Astrocyte (in vitro differentiated cells and primary cell): Measurements from ENCODE around the gene TOLLIP. TPM values are rescaled to one million over a fixed set of nuclear protein-coding genes. Genes with fewer than 3 reads are reported as not detected.

ENCODE experiments used
- DNase-seq: peaks from one replicate; pipeline ENCODE4 v3.0.0-alpha.2; 2010; ENCODE audit warnings: low read depth
- FAIRE-seq: peaks from 2 replicates; lab custom pipeline; 2011; peaks lifted over from hg19 to GRCh38; lab: Jason Lieb, UNC
- H2AFZ ChIP-seq: 2 replicates; pipeline ENCODE4 v1.6.0; 2012; ENCODE audit warnings: low read depth, low read length, inconsistent platforms
- H3K27ac ChIP-seq: 2 replicates; pipeline ENCODE4 v1.5.1; 2011; ENCODE audit warnings: low read depth, low read length, inconsistent platforms
- H3K27me3 ChIP-seq: 2 replicates; pipeline ENCODE4 v1.6.0; 2011; ENCODE audit warnings: low read length, inconsistent platforms; ENCODE audit not compliant: insufficient read depth
- H3K36me3 ChIP-seq: 2 replicates; pipeline ENCODE4 v1.5.1; 2011; ENCODE audit warnings: low read length, inconsistent platforms; ENCODE audit not compliant: insufficient read depth
- H3K4me1 ChIP-seq: 2 replicates; pipeline ENCODE4 v1.5.1; 2011; ENCODE audit warnings: low read length, inconsistent platforms; ENCODE audit not compliant: insufficient read depth
- H3K4me2 ChIP-seq: 2 replicates; pipeline ENCODE4 v1.6.0; 2012; ENCODE audit warnings: low read length, inconsistent platforms
- H3K4me3 ChIP-seq: 2 replicates; pipeline ENCODE4 v1.5.1; 2011; ENCODE audit warnings: low read depth, mild to moderate bottlenecking, low read length, inconsistent platforms; ENCODE audit not compliant: insufficient read depth
- H3K79me2 ChIP-seq: 2 replicates; pipeline ENCODE4 v1.6.0; 2012; ENCODE audit warnings: mild to moderate bottlenecking, low read length, inconsistent platforms; ENCODE audit not compliant: insufficient read depth
- H3K9ac ChIP-seq: 2 replicates; pipeline ENCODE4 v1.6.0; 2012; ENCODE audit warnings: mild to moderate bottlenecking, low read length, inconsistent platforms
- H3K9me3 ChIP-seq: 2 replicates; pipeline ENCODE4 v1.5.1; 2012; ENCODE audit warnings: low read depth, mild to moderate bottlenecking, low read length, inconsistent platforms; ENCODE audit not compliant: insufficient read depth
- H4K20me1 ChIP-seq: 2 replicates; pipeline ENCODE4 v1.6.0; 2012; ENCODE audit warnings: low read length, inconsistent platforms; ENCODE audit not compliant: insufficient read depth
- H3K27ac Mint-ChIP-seq: one replicate; pipeline ENCODE4 v1.8.0; 2021; ENCODE audit warnings: mild to moderate bottlenecking, mixed read lengths; ENCODE audit not compliant: unreplicated experiment
- H3K27me3 Mint-ChIP-seq: one replicate; pipeline ENCODE4 v1.8.0; 2021; ENCODE audit warnings: low read depth, mixed read lengths; ENCODE audit not compliant: unreplicated experiment
- H3K36me3 Mint-ChIP-seq: one replicate; pipeline ENCODE4 v1.8.0; 2021; ENCODE audit warnings: low read depth, mixed read lengths; ENCODE audit not compliant: unreplicated experiment
- H3K4me1 Mint-ChIP-seq: one replicate; pipeline ENCODE4 v1.8.0; 2021; ENCODE audit warnings: low read depth, mixed read lengths; ENCODE audit not compliant: unreplicated experiment
- H3K4me3 Mint-ChIP-seq: one replicate; pipeline ENCODE4 v1.8.0; 2021; ENCODE audit warnings: mild to moderate bottlenecking, moderate library complexity, mixed read lengths; ENCODE audit not compliant: unreplicated experiment
- H3K9me3 Mint-ChIP-seq: one replicate; pipeline ENCODE4 v1.8.0; 2021; ENCODE audit warnings: mild to moderate bottlenecking, mixed read lengths; ENCODE audit not compliant: unreplicated experiment
- CTCF ChIP-seq: IDR thresholded peaks from 2 replicates; pipeline ENCODE4 v1.5.1; 2011; ENCODE audit warnings: low read depth, mild to moderate bottlenecking, inconsistent platforms, low read length, moderate library complexity; ENCODE audit not compliant: insufficient read depth
- EZH2 ChIP-seq: IDR thresholded peaks from 2 replicates; pipeline ENCODE4 v1.6.1; 2012; ENCODE audit warnings: mild to moderate bottlenecking, low read length, inconsistent platforms; ENCODE audit not compliant: insufficient read depth
- total RNA-seq: library from RNA; stranded (reverse); gene quantifications from 2 replicates; pipeline ENCODE4 v1.2.1, GENCODE V29; 2021

TOLLIP gene
- total RNA-seq, 1 donor from 2014 or later, result 46.4 TPM

DNA sequence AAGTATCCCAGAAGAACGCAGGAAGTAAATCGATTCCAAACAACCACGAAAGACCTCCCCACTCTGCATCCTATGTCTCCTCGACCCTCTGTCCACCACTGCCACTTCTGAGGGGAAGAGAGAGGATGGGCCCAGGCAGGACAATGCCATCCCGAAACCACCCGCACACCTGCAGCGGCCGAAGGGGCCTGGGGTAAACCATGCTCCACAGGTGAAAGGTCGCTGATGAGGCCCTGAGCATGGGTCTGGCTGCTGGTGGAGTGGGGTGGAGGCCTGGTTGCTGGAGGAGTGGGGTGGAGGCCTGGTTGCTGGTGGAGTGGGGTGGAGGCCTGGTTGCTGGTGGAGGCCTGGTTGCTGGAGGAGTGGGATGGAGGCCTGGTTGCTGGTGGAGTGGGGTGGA lies 13.1 kb downstream of the TOLLIP start:
- H2AFZ ChIP-seq, result no peak overlapping the region
- no peak overlapping the region for H3K4me3 Mint-ChIP-seq
- H3K9ac ChIP-seq, result no peak overlapping the region
- no peaks in the 10 kb centered on the region for H3K27me3 Mint-ChIP-seq
- peaks cover 17% of the 10 kb centered on the region for H3K4me1 Mint-ChIP-seq
- H3K9me3 Mint-ChIP-seq, result no peaks in the 10 kb centered on the region
- H3K27me3 ChIP-seq, result no peaks in the 10 kb centered on the region
- no peak overlapping the region for H3K27ac Mint-ChIP-seq
- no peak overlapping the region for H3K4me3 ChIP-seq
- DNase-seq, result no peak
- no peak overlapping the region for H3K27ac ChIP-seq
- H3K9me3 ChIP-seq, result no peaks in the 10 kb centered on the region
- no peaks in the 10 kb centered on the region for H3K4me1 ChIP-seq
- H3K79me2 ChIP-seq, result peaks cover 76% of the 10 kb centered on the region
- H3K4me2 ChIP-seq, result no peak overlapping the region
- peaks cover 69% of the 10 kb centered on the region for H4K20me1 ChIP-seq
- H3K36me3 Mint-ChIP-seq, result peaks cover 8% of the 10 kb centered on the region
- TF ChIP-seq EZH2 (no peak), CTCF (no peak)
- FAIRE-seq, result no peak
- H3K36me3 ChIP-seq, result no peaks in the 10 kb centered on the region

DNA sequence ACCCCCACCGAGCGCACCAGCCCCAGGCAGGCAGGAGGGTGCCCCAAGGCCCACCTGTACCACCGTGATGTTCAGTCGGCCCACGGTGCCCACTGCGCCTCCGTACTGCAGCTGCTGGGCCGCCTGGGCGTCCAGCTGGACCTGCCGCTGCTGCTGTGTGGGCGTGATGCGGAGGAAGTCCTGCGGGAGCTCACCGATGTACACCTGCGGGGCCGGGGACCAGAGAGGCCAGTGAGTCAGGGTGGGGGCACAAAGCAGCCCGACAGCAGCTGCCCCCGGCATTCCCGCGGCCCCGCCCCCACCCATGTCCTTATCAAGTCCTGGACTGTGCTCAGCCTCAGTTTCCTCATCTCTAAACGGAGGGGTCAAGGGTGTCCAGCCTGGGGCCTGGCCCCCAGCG lies 13.8 kb downstream of the TOLLIP start:
- Mint-ChIP-seq H3K36me3 (peaks cover 12% of the 10 kb centered on the region), H3K4me3 (no peak overlapping the region), H3K27me3 (no peaks in the 10 kb centered on the region), H3K27ac (no peak overlapping the region), H3K9me3 (no peaks in the 10 kb centered on the region), H3K4me1 (peaks cover 17% of the 10 kb centered on the region)
- TF ChIP-seq EZH2 (no peak), CTCF (no peak)
- H3K4me1 ChIP-seq, result no peaks in the 10 kb centered on the region
- no peak overlapping the region for H3K9ac ChIP-seq
- no peak overlapping the region for H3K4me3 ChIP-seq
- FAIRE-seq (no peak), DNase-seq (no peak)
- no peak overlapping the region for H3K4me2 ChIP-seq
- no peaks in the 10 kb centered on the region for H3K9me3 ChIP-seq
- no peaks in the 10 kb centered on the region for H3K27me3 ChIP-seq
- no peaks in the 10 kb centered on the region for H3K36me3 ChIP-seq
- no peak overlapping the region for H2AFZ ChIP-seq
- no peak overlapping the region for H3K27ac ChIP-seq
- H3K79me2 ChIP-seq, result peaks cover 69% of the 10 kb centered on the region
- peaks cover 68% of the 10 kb centered on the region for H4K20me1 ChIP-seq

- H3K4me1 Mint-ChIP-seq, result peaks cover 17% of the 10 kb centered on the region
Observed at GRCh38 chr11:1295086-1295485, 14.3 kb downstream of the TOLLIP start.

More at GRCh38 chr11:1295086-1295485, 14.3 kb downstream of the TOLLIP start:
- Histone ChIP-seq H2AFZ (no peak overlapping the region), H3K79me2 (peaks cover 67% of the 10 kb centered on the region), H3K36me3 (no peaks in the 10 kb centered on the region), H3K27ac (no peak overlapping the region), H3K4me1 (no peaks in the 10 kb centered on the region), H3K9ac (no peak overlapping the region), H3K4me2 (no peak overlapping the region), H3K9me3 (no peaks in the 10 kb centered on the region), H3K4me3 (no peak overlapping the region), H4K20me1 (peaks cover 68% of the 10 kb centered on the region), H3K27me3 (no peaks in the 10 kb centered on the region)
- no peak overlapping the region for H3K27ac Mint-ChIP-seq
- H3K9me3 Mint-ChIP-seq, result no peaks in the 10 kb centered on the region
- no peak overlapping the region for H3K4me3 Mint-ChIP-seq
- DNase-seq, result no peak
- H3K36me3 Mint-ChIP-seq, result peaks cover 16% of the 10 kb centered on the region
- FAIRE-seq, result no peak
- no peak for TF ChIP-seq CTCF
- no peak for TF ChIP-seq EZH2
- no peaks in the 10 kb centered on the region for H3K27me3 Mint-ChIP-seq
